Ascending aorta (tissue), 2 donors: ENCODE data around the gene DGKD. TPM values are rescaled to one million over a fixed set of nuclear protein-coding genes. Genes with fewer than 3 reads are reported as not detected.

ENCODE experiments used
- DNase-seq, 2 donors: peaks; one replicate each; pipeline ENCODE4 v3.0.0-alpha.2; 2019; ENCODE audit warnings: low spot score in 2 of 2
- H3K27ac ChIP-seq, 2 donors: fragments of 200-600 bp; sonication (generic); one replicate each; pipeline ENCODE4 v1.5.1; 2016 to 2017; ENCODE audit warnings: mild to moderate bottlenecking in 1 of 2
- H3K27me3 ChIP-seq: fragments of 200-600 bp; sonication (generic); one replicate; pipeline ENCODE4 v1.5.1; 2017
- H3K36me3 ChIP-seq, 2 donors: fragments of 200-600 bp; sonication (generic); one replicate each; pipeline ENCODE4 v1.5.1; 2016
- H3K4me1 ChIP-seq, 2 donors: fragments of 200-600 bp; sonication (generic); one replicate each; pipeline ENCODE4 v1.5.1; 2016 to 2017; ENCODE audit warnings: mild to moderate bottlenecking in 1 of 2
- H3K4me3 ChIP-seq, 2 donors: fragments of 200-600 bp; sonication (generic); one replicate each; pipeline ENCODE4 v1.5.1; 2016 to 2017; ENCODE audit warnings: mild to moderate bottlenecking in 1 of 2
- H3K9me3 ChIP-seq, 2 donors: fragments of 200-600 bp; sonication (generic); one replicate each; pipeline ENCODE4 v1.5.1; 2016
- intact Hi-C: fragments of 100-400 bp; cut with DNase I; formaldehyde crosslinking; loops from one replicate; pipeline ENCODE4 v1.15.1; 2023
- total RNA-seq: library from RNA; depleted of rRNA; stranded (reverse); fragments of >200 nt; gene quantifications from one replicate; pipeline ENCODE4 v1.1.0, GENCODE V29; 2016
- TF ChIP-seq, protein P1 (sequence below), 3 experiments: fragments of 200-600 bp in 2 of 3; fragments of 450-650 bp in 1 of 3; sonication (generic) in 2 of 3; IDR thresholded peaks; one replicate each; pipeline ENCODE4 v1.5.1; 2016 to 2019; ENCODE audit warnings: antibody characterized with exemption in 3 of 3, mild to moderate bottlenecking in 1 of 3, moderate library complexity in 1 of 3

DGKD gene
- total RNA-seq, 1 donor from 2014 or later, result 28.3 TPM

DNA sequence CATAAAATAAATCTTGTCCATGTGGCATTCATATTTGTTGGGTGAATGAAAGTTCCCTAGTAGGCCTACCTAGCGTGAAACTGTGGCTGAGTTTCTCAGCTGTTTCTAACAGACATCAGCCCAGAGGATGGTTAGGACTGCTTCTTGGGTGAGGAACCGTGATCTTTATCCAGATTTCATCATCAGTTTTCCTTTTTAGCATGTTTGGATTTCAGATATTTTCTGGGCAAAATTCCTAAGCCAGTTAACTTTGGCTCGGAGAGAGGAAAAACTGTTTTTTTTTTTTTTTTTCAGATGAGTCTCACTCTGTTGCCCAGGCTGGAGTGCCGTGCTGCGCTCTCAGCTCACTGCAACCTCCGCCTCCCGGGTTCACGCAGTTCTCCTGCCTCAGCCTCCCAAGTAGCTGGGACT lies 53.5 kb downstream of the DGKD start:
- TF ChIP-seq, protein P1, sequence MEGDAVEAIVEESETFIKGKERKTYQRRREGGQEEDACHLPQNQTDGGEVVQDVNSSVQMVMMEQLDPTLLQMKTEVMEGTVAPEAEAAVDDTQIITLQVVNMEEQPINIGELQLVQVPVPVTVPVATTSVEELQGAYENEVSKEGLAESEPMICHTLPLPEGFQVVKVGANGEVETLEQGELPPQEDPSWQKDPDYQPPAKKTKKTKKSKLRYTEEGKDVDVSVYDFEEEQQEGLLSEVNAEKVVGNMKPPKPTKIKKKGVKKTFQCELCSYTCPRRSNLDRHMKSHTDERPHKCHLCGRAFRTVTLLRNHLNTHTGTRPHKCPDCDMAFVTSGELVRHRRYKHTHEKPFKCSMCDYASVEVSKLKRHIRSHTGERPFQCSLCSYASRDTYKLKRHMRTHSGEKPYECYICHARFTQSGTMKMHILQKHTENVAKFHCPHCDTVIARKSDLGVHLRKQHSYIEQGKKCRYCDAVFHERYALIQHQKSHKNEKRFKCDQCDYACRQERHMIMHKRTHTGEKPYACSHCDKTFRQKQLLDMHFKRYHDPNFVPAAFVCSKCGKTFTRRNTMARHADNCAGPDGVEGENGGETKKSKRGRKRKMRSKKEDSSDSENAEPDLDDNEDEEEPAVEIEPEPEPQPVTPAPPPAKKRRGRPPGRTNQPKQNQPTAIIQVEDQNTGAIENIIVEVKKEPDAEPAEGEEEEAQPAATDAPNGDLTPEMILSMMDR (IDR thresholded peaks at IDR 0.05), result no peak
- DNase-seq, result peak in 1 of 2 donors; percentile 78
- Histone ChIP-seq H3K4me3 (peak overlapping the region in 1 of 2 donors; percentile 8), H3K4me1 (peaks cover 18 to 19% of the 10 kb centered on the region in 2 donors), H3K27me3 (no peaks in the 10 kb centered on the region), H3K9me3 (peaks cover 0 to 13% of the 10 kb centered on the region in 2 donors), H3K27ac (peak overlapping the region; percentile 72 to 82), H3K36me3 (no peaks in the 10 kb centered on the region)
- intact Hi-C loops, result loop anchor here (2.0 kb wide), 1 partner anchor 21 kb away; no protein-coding TSS in a partner anchor

- peak in 1 of 2 donors; percentile 60 for DNase-seq
- peaks cover 18 to 23% of the 10 kb centered on the region in 2 donors for H3K4me1 ChIP-seq
- H3K36me3 ChIP-seq, result no peaks in the 10 kb centered on the region
- peak overlapping the region in 1 of 2 donors; percentile 8 for H3K4me3 ChIP-seq
- H3K27ac ChIP-seq, result peak overlapping the region; percentile 72 to 82
- TF ChIP-seq, protein P1 (IDR thresholded peaks at IDR 0.05), result no peak
- intact Hi-C loops, result no loop called here
- no peaks in the 10 kb centered on the region for H3K27me3 ChIP-seq
- H3K9me3 ChIP-seq, result peaks cover 0 to 13% of the 10 kb centered on the region in 2 donors
Measured at GRCh38 chr2:233408366-233409285, 54.3 kb downstream of the DGKD start.

DNA sequence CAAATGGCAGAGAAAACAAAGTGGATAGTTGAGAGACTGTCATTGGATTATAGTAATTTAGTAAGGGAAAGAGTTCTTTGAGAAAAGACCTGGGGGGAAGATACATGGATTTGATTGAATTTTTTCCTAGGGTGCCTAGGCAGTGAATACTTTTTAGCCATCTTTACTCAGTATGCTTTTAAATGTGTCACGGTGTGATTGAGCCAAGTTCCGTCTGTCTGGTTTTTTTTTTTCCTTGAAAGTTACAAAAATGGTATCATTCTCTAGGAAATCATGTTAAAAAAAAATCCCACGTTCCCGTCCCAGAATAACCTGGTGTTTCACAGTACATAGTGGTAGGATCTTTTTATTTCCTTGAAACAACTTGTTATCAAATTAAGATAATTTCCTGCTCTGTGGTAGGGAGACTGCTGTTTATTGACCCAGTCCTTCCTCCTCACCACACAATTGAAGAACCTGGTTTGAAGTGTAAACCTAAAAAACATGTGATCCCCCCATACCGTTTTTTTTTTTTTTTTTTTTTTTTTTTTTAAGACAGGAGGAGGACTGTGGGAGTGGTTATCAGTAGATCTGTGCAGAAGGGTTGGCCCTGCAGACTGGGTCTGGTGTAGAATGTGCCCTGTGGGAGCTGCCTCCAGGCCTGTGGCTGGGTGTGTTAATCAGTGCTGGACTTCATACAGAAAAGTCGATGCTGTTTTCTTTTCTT lies 55.1 kb downstream of the DGKD start:
- Histone ChIP-seq H3K36me3 (no peaks in the 10 kb centered on the region), H3K4me1 (peaks cover 23 to 27% of the 10 kb centered on the region in 2 donors), H3K27me3 (no peaks in the 10 kb centered on the region), H3K27ac (peak overlapping the region; percentile 72 to 82), H3K9me3 (peaks cover 0 to 13% of the 10 kb centered on the region in 2 donors), H3K4me3 (no peak overlapping the region)
- intact Hi-C loops, result no loop called here
- TF ChIP-seq, protein P1 (IDR thresholded peaks at IDR 0.05), result no peak
- peak in 1 of 2 donors; percentile 82 for DNase-seq

DNA sequence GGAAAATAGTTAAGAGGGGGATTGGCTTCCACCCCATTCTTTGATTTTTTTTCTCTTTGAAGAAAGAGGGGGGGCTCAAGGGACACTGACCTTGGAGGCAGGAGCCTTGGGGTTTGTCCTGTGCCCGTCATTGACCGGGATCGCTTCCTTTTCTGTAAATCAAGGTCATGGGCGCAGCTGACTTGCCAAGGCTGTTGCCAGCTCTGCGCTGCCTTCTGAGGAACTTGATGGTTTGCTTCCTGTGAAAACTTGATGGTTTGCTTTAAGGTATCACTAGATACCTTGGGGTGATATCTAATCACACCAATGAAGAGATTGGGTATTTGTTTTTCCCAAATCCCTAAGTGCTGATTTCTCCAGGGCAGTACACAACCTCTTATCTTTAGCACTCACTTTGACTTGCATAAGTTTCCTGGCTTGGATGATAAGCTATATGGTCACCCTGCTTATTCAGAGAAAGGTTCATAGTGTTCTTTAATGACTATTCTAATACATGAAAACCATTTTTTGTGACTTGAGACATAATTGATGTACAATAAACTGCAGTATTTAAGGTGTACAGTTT lies 56.0 kb downstream of the DGKD start:
- intact Hi-C loops, result loop anchor here (10.0 kb wide), 3 partner anchors 75 to 1805 kb away; partner anchors contain the start of gene EFHD1
- H3K27ac ChIP-seq, result peak overlapping the region; percentile 72 to 82
- H3K36me3 ChIP-seq, result no peaks in the 10 kb centered on the region
- H3K9me3 ChIP-seq, result peaks cover 0 to 13% of the 10 kb centered on the region in 2 donors
- no peak overlapping the region for H3K4me3 ChIP-seq
- no peaks in the 10 kb centered on the region for H3K27me3 ChIP-seq
- H3K4me1 ChIP-seq, result peaks cover 31 to 36% of the 10 kb centered on the region in 2 donors
- TF ChIP-seq, protein P1 (IDR thresholded peaks at IDR 0.05), result no peak
- DNase-seq, result no peak

- Histone ChIP-seq H3K9me3 (peaks cover 0 to 13% of the 10 kb centered on the region in 2 donors), H3K36me3 (no peaks in the 10 kb centered on the region), H3K4me1 (peaks cover 31 to 40% of the 10 kb centered on the region in 2 donors), H3K27me3 (no peaks in the 10 kb centered on the region), H3K4me3 (no peak overlapping the region), H3K27ac (peak overlapping the region; percentile 72 to 82)
- TF ChIP-seq, protein P1 (IDR thresholded peaks at IDR 0.05), result no peak
- intact Hi-C loops, result loop anchor here (10.0 kb wide), 3 partner anchors 74 to 1806 kb away; partner anchors contain the start of gene EFHD1
- DNase-seq, result no peak
Measured at GRCh38 chr2:233411162-233411561, 56.9 kb downstream of the DGKD start.
